Hepatocyte (in vitro differentiated cells): ENCODE measurements around the gene XIRP2.

Experiments
- CTCF ChIP-seq: fragments of 200-600 bp; sonication (generic); IDR thresholded peaks from 2 replicates; pipeline ENCODE4 v1.5.1; 2016; ENCODE audit warnings: antibody characterized with exemption, mild to moderate bottlenecking; ENCODE audit not compliant: poor library complexity
- EZH2 ChIP-seq: fragments of 200-600 bp; sonication (generic); IDR thresholded peaks from 2 replicates; pipeline ENCODE4 v1.6.1; 2016; ENCODE audit warnings: antibody characterized with exemption, mild to moderate bottlenecking, borderline replicate concordance

- TF ChIP-seq CTCF (no peak), EZH2 (no peak)
These were observed 25.7 kb upstream of the XIRP2 start for GRCh38 chr2:166862468-166863132.
